Measurements from ENCODE around the gene PLS1. TPM values are rescaled to one million over a fixed set of nuclear protein-coding genes. Genes with fewer than 3 reads are reported as not detected.

The PLS1 gene
- total RNA-seq, 2 experiments from 2014 or later, result 4.0 to 7.2 TPM

- no TSS peak for BruUV-seq (replicated peaks)
- TF ChIP-seq, protein P1, sequence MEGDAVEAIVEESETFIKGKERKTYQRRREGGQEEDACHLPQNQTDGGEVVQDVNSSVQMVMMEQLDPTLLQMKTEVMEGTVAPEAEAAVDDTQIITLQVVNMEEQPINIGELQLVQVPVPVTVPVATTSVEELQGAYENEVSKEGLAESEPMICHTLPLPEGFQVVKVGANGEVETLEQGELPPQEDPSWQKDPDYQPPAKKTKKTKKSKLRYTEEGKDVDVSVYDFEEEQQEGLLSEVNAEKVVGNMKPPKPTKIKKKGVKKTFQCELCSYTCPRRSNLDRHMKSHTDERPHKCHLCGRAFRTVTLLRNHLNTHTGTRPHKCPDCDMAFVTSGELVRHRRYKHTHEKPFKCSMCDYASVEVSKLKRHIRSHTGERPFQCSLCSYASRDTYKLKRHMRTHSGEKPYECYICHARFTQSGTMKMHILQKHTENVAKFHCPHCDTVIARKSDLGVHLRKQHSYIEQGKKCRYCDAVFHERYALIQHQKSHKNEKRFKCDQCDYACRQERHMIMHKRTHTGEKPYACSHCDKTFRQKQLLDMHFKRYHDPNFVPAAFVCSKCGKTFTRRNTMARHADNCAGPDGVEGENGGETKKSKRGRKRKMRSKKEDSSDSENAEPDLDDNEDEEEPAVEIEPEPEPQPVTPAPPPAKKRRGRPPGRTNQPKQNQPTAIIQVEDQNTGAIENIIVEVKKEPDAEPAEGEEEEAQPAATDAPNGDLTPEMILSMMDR (conservative IDR thresholded peaks at IDR 0.05; ENCODE audit: low read length), result no peak
- no peak for TF ChIP-seq EZH2phosphoT487 (IDR thresholded peaks at IDR 0.05; ENCODE audit: borderline replicate concordance, low read depth, low read length)
- no peaks in the 10 kb centered on the region for H4K20me1 ChIP-seq (ENCODE audit: insufficient read depth, low read length)
- ChIA-PET POLR2A (no interaction called here), CTCF (ENCODE audit: unreplicated experiment) (no interaction called here)
- no peak for DNase-seq (ENCODE audit: low spot score)
- H3K4me1 ChIP-seq (ENCODE audit: insufficient read depth, low read length, poor library complexity, severe bottlenecking), result no peaks in the 10 kb centered on the region
- no peaks in the 10 kb centered on the region for H3K9me3 ChIP-seq (ENCODE audit: low read length)
- H3K9me2 ChIP-seq (ENCODE audit: insufficient read depth, low read length), result no peaks in the 10 kb centered on the region
- intact Hi-C loops (cut with micrococcal nuclease; ENCODE audit: unreplicated experiment), result no loop called here
- H2AFZ ChIP-seq (ENCODE audit: low read length), result no peak overlapping the region
- H3K4me3 ChIP-seq (ENCODE audit: low read depth, low read length, poor library complexity, severe bottlenecking), result no peak overlapping the region
- no peak overlapping the region for H3K27ac ChIP-seq (ENCODE audit: low read depth, low read length, poor library complexity, severe bottlenecking)
- no peaks in the 10 kb centered on the region for H3K36me3 ChIP-seq (ENCODE audit: insufficient read depth, low read length)
- no peak overlapping the region for H3K4me2 ChIP-seq (ENCODE audit: low read length)
- H3K79me2 ChIP-seq (ENCODE audit: insufficient read depth, low read depth, low read length), result no peaks in the 10 kb centered on the region
Observed at GRCh38 chr3:142628801-142629200, 32.6 kb downstream of the PLS1 start.

DNA sequence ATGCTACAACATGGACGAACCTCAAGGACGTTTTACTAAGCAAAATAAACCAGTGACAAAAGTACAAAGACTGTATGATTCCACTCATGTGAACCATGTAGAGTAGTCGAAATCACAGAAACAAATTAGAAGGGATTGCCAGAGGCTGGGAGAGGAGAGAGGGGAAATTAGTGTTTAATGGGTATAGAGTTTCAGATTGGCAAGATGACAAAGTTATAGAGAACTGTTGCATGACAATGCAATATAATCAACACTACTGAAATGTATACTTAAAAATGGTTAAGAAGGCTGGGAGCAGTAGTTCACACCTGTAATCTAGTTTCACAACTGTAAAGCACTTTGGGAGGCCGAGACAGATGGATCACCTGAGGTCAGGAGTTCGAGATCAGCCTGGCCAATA is 36.9 kb downstream of the PLS1 start:
- CTCF ChIA-PET (ENCODE audit: unreplicated experiment), result no interaction called here

DNA sequence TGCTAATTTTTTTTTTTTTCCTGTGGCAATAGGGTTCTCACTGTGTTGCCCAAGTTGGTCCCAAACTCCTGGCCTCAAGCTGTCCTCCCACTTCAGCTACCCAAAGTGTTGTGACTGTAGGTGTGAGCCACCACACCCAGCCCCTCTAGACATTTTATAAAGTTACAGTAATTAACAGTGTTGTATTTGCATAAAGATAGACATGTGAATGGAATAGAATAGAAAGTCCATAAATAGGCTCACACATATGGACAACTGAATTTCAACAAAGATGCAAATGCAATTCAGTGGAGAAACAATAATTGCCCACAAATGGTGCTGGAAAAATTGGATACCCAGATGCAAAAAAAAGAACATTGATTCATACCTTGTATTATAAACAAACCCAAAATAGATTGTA is 39.9 kb downstream of the PLS1 start:
- Histone ChIP-seq H3K36me3 (ENCODE audit: insufficient read depth, low read length) (no peaks in the 10 kb centered on the region), H4K20me1 (ENCODE audit: insufficient read depth, low read length) (0 out of 2 replicates have a peak, but pooled peaks cover 6% of the 10 kb centered on the region), H3K27ac (ENCODE audit: low read depth, low read length, poor library complexity, severe bottlenecking) (no peak overlapping the region), H3K9me2 (ENCODE audit: insufficient read depth, low read length) (no peaks in the 10 kb centered on the region), H3K9me3 (ENCODE audit: low read length) (no peaks in the 10 kb centered on the region), H3K4me1 (ENCODE audit: insufficient read depth, low read length, poor library complexity, severe bottlenecking) (no peaks in the 10 kb centered on the region), H2AFZ (ENCODE audit: low read length) (no peak overlapping the region), H3K79me2 (ENCODE audit: insufficient read depth, low read depth, low read length) (no peaks in the 10 kb centered on the region), H3K4me3 (ENCODE audit: low read depth, low read length, poor library complexity, severe bottlenecking) (no peak overlapping the region), H3K4me2 (ENCODE audit: low read length) (no peak overlapping the region)
- no peak for TF ChIP-seq EZH2phosphoT487 (IDR thresholded peaks at IDR 0.05; ENCODE audit: borderline replicate concordance, low read depth, low read length)
- TF ChIP-seq, protein P1 (conservative IDR thresholded peaks at IDR 0.05; ENCODE audit: low read length), result no peak
- intact Hi-C loops (cut with micrococcal nuclease; ENCODE audit: unreplicated experiment), result no loop called here
- no peak for DNase-seq (ENCODE audit: low spot score)
- POLR2A ChIA-PET, result interaction anchor here (0.7 to 0.8 kb wide), 3 partner anchors 13 to 303 kb away, joined by 3 read pairs; no protein-coding TSS in a partner anchor
- CTCF ChIA-PET (ENCODE audit: unreplicated experiment), result no interaction called here
- no TSS peak for BruUV-seq (replicated peaks)

More for the DNA sequence above, 36.9 kb downstream of the PLS1 start:
- Histone ChIP-seq H3K79me2 (ENCODE audit: insufficient read depth, low read depth, low read length) (no peaks in the 10 kb centered on the region), H3K36me3 (ENCODE audit: insufficient read depth, low read length) (no peaks in the 10 kb centered on the region), H3K4me1 (ENCODE audit: insufficient read depth, low read length, poor library complexity, severe bottlenecking) (no peaks in the 10 kb centered on the region), H4K20me1 (ENCODE audit: insufficient read depth, low read length) (0 out of 2 replicates have a peak, but pooled peaks cover 6% of the 10 kb centered on the region), H3K9me3 (ENCODE audit: low read length) (no peaks in the 10 kb centered on the region), H3K9me2 (ENCODE audit: insufficient read depth, low read length) (no peaks in the 10 kb centered on the region), H3K4me3 (ENCODE audit: low read depth, low read length, poor library complexity, severe bottlenecking) (no peak overlapping the region), H3K27ac (ENCODE audit: low read depth, low read length, poor library complexity, severe bottlenecking) (no peak overlapping the region), H3K4me2 (ENCODE audit: low read length) (no peak overlapping the region), H2AFZ (ENCODE audit: low read length) (no peak overlapping the region)
- BruUV-seq (replicated peaks), result no TSS peak
- no peak for DNase-seq (ENCODE audit: low spot score)
- TF ChIP-seq, protein P1 (conservative IDR thresholded peaks at IDR 0.05; ENCODE audit: low read length), result no peak
- TF ChIP-seq EZH2phosphoT487 (IDR thresholded peaks at IDR 0.05; ENCODE audit: borderline replicate concordance, low read depth, low read length), result no peak
- POLR2A ChIA-PET, result no interaction called here
- intact Hi-C loops (cut with micrococcal nuclease; ENCODE audit: unreplicated experiment), result no loop called here

All from OCI-LY7 (cell line).